C1 segment of cervical spinal cord (tissue), 14 donors: ENCODE measurements around the gene RREB1.

Experiments used
- DNase-seq, 14 donors: peaks; one replicate each; lab custom pipeline; 2025; lab: John Stamatoyannopoulos, UW

Gene RREB1

GRCh38 chr6:7100072-7100752 is 7.5 kb upstream of the RREB1 start:
- DNase-seq = no peak

GRCh38 chr6:7100753-7101081 is 7.0 kb upstream of the RREB1 start:
- DNase-seq = no peak

- DNase-seq = no peak
These were observed 6.5 kb upstream of the RREB1 start for GRCh38 chr6:7101290-7101689.

GRCh38 chr6:7104752-7105151 is 3.0 kb upstream of the RREB1 start:
- DNase-seq = no peak

GRCh38 chr6:7106215-7106751 is 1.5 kb upstream of the RREB1 start:
- DNase-seq = no peak

GRCh38 chr6:7106752-7107577 is 796 bp upstream of the RREB1 start:
- DNase-seq = peak in 1 of 14 donors; percentile 40

GRCh38 chr6:7108196-7108963 is 619 bp downstream of the RREB1 start:
- peak in 3 of 14 donors; percentile 51 to 55 (median 53) for DNase-seq

- peak in 3 of 14 donors; percentile 33 to 51 (median 33) for DNase-seq
These were observed 1.4 kb downstream of the RREB1 start for GRCh38 chr6:7108964-7109836.

- no peak for DNase-seq
These were observed 2.5 kb downstream of the RREB1 start for GRCh38 chr6:7110092-7110792.

GRCh38 chr6:7111095-7111690 is 3.4 kb downstream of the RREB1 start:
- DNase-seq = no peak

GRCh38 chr6:7112171-7112570 is 4.4 kb downstream of the RREB1 start:
- no peak for DNase-seq

GRCh38 chr6:7112741-7113313 is 5.1 kb downstream of the RREB1 start:
- DNase-seq = no peak

- no peak for DNase-seq
These were observed 7.1 kb downstream of the RREB1 start for GRCh38 chr6:7114744-7115458.

- DNase-seq = no peak
These were observed 7.9 kb downstream of the RREB1 start for GRCh38 chr6:7115543-7116231.

- DNase-seq = no peak
These were observed 11.6 kb downstream of the RREB1 start for GRCh38 chr6:7119272-7119801.

- DNase-seq = no peak
These were observed 14.0 kb downstream of the RREB1 start for GRCh38 chr6:7121700-7122241.

GRCh38 chr6:7122684-7123083 is 14.9 kb downstream of the RREB1 start:
- DNase-seq = no peak

- no peak for DNase-seq
These were observed 16.4 kb downstream of the RREB1 start for GRCh38 chr6:7124114-7124513.
